Activated naive CD4-positive, alpha-beta T cell treated with anti-CD3 and anti-CD28 coated beads, Interleukin-2, amount 10 ng/mL, durations not matched to agents 7 days and 5 days (primary cell): ENCODE data around the gene MMP3.

Experiments
- CTCF ChIA-PET: fragments of 350-600 bp; sonication (Branson Sonifier 250); formaldehyde crosslinking; loops from one replicate; lab custom pipeline; 2021; ENCODE audit warnings: antibody characterized with exemption; lab: Charles Lee
- DNase-seq: peaks from one replicate; pipeline ENCODE4 v3.0.0-alpha.2; 2020
- H3K27ac Mint-ChIP-seq: one replicate; pipeline ENCODE4 v1.8.0; 2021; ENCODE audit warnings: mild to moderate bottlenecking, moderate library complexity, mixed read lengths
- H3K27me3 Mint-ChIP-seq: one replicate; pipeline ENCODE4 v1.8.0; 2021; ENCODE audit warnings: mild to moderate bottlenecking, mixed read lengths
- H3K36me3 Mint-ChIP-seq: one replicate; pipeline ENCODE4 v1.8.0; 2021; ENCODE audit warnings: mixed read lengths
- H3K4me1 Mint-ChIP-seq: one replicate; pipeline ENCODE4 v1.8.0; 2021; ENCODE audit warnings: mixed read lengths
- H3K4me3 Mint-ChIP-seq: one replicate; pipeline ENCODE4 v1.8.0; 2021; ENCODE audit warnings: mild to moderate bottlenecking, moderate library complexity, mixed read lengths
- H3K9me3 Mint-ChIP-seq: one replicate; pipeline ENCODE4 v1.8.0; 2021; ENCODE audit warnings: mixed read lengths

The MMP3 gene

GRCh38 chr11:102788334-102788995 lies 54.9 kb downstream of the MMP3 start:
- no peak overlapping the region for H3K4me3 Mint-ChIP-seq
- H3K9me3 Mint-ChIP-seq, result no peaks in the 10 kb centered on the region
- H3K27ac Mint-ChIP-seq, result no peak overlapping the region
- no peaks in the 10 kb centered on the region for H3K36me3 Mint-ChIP-seq
- no peak for DNase-seq
- H3K27me3 Mint-ChIP-seq, result no peaks in the 10 kb centered on the region
- H3K4me1 Mint-ChIP-seq, result no peaks in the 10 kb centered on the region
- CTCF ChIA-PET, result no interaction called here
